HG03060 (cell line): ENCODE data around the gene PP2D1.
"Not testable (repeated sequence)": the region's sequence is repeated elsewhere in the genome, so short reads cannot be mapped to it uniquely, and the experiment has no call there.

ENCODE experiments used
- ATAC-seq: cut with Tn5 transposase; IDR thresholded peaks from one replicate; pipeline ENCODE4 v1.9.1; 2021; ENCODE audit warnings: low read depth, moderate number of reproducible peaks; ENCODE audit not compliant: unreplicated experiment

PP2D1 gene

DNA sequence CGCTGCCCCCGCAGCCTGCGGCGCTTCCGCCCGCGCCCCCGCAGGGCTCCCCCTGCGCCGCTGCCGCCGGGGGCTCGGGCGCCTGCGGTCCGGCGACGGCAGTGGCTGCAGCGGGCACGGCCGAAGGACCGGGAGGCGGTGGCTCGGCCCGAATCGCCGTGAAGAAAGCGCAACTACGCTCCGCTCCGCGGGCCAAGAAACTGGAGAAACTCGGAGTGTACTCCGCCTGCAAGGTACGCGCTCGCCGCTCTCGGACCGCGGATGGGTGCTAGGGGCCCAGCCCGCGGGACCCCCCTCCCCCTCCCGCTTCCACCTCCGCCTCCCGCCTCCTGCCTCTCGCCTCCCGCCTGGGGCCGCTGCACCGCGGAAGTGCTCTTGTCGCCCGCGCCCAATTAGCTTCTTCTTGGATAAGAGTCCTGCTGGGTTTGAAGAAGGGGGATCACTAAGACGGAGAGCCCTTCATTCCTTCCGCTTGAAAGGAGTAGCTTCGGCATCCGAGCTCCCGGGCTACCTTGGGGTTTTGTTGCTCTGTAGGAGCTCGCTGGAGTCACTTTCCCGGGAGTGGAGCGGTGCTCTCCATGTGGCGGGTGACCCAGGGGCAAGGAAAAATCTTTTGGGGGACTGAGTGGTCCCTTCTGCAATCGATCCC lies 28.6 kb upstream of the PP2D1 start:
- no peak for ATAC-seq

DNA sequence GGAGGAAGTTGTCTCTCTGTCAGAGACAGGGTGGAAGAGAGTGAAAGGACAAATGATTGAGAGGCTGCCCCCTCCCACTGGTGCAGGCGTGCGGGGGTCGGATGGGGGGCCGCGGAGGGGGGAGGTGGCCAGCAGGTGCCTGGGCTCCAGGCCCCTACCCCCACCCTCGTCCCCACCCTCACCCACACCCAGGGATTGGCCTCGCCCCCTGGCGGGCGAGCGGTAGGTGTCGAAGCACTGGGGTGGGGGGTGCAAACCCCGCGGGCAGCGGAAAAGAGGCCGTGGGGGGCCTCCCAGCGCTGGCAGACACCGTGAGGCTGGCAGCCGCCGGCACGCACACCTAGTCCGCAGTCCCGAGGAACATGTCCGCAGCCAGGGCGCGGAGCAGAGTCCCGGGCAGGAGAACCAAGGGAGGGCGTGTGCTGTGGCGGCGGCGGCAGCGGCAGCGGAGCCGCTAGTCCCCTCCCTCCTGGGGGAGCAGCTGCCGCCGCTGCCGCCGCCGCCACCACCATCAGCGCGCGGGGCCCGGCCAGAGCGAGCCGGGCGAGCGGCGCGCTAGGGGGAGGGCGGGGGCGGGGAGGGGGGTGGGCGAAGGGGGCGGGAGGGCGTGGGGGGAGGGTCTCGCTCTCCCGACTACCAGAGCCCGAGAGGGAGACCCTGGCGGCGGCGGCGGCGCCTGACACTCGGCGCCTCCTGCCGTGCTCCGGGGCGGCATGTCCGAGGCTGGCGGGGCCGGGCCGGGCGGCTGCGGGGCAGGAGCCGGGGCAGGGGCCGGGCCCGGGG lies 27.9 kb upstream of the PP2D1 start, which contains the start of gene KAT2B:
TSS of gene KAT2B (plus strand) at position 682 of the 783 bp plus-strand sequence. CDS start at position 714, 32 bp downstream.
- peak; percentile 30 for ATAC-seq

DNA sequence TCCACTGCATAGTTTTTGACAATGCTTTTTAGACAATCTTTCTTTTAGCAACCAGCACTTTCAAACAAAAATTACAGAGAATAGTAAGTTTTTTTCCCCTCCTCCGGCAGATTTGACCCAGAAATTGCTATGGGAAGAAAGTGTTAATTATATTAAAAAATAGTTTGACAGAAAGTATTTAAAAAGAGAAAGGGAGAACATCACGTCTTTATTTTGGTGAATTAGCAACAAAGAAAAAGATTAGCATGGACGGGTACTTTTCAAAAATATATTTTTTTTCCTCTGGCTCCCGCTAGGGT lies 27.4 kb upstream of the PP2D1 start:
- no peak for ATAC-seq

DNA sequence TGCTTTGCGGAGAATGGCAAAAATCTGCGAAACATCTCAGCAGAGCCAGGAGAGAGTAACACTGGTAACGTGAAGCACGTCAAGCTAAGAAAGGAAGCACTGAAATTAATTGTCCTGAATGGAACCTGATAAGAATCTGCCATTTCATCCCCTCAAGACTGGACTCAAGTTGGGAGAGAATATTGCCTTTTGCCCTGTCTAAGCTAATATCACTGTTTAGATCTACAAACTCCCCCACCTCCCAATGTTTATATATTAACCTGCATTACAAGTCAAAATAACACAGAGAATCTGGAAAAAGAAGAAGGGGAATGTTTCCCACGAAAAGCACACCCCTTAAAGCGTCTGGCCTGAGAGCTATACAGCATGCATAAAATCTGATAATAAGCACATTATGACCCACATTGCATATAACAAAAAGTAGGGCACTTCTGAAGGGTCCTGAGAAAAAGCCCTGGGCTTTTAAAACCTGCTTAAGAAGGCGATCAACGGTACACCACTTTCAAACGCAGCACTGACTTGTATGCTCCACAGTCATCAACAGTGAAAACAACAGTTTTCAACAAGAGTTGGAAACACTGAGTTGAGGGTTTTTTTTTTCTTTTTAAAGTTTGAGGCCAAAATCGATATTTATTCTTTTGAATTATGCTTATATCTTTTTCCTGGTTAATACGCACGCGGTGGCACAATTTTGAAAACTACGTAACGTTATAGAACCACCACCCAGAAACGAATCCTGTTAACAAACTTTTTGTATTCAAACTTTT lies 26.8 kb upstream of the PP2D1 start:
- ATAC-seq = no peak

DNA sequence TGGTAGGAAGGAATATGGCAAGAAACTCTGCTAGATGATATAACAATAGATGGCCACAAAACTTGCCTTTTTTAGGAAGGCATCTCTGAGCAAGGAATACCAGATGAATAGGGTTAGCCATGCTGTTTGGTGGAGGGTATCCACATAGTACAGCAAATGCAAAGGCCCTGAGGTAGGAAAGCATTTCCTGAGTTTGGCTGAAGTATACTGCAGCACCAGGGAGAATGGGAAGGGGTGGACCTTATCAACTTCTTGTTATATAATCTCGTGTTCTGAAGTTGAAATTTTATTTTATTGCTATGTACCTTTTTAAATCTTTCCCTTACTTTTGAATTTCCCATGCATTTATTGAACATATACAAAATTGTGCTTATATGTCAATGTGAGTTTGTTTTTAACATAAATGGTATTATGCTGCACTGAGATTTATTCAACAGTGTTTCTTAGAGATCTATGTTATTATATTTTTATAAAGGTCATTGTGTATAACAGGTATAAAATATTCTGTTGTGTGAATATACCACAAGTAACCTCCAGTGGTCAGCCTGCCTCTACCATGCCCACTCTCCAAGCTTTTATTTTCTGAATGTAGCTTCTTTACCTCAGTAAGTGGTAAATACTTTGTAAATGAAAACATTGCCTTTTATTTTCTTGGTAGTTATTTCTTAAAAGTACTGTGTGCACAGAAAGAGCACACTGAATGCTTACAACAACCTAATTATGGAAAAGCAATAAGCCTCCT lies 25.4 kb upstream of the PP2D1 start:
- ATAC-seq = no peak

DNA sequence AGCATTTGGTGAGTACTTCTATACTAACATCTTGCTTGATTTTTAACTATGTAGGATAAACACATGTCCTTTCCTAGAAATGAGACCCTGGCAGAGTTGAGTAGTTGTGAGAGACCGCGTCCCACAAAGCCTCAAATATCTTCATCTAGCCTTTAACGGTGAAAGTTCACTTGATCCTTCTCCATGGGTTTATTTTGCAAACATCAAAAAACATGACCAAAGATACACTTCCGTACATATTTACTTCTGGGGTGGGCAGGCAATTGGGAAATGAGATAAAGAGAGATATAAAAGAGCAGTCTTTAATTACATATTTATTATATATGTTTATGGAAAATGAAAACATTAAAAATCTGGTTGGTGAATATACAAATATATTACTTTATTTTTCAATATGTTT lies 23.0 kb upstream of the PP2D1 start:
- no peak for ATAC-seq

DNA sequence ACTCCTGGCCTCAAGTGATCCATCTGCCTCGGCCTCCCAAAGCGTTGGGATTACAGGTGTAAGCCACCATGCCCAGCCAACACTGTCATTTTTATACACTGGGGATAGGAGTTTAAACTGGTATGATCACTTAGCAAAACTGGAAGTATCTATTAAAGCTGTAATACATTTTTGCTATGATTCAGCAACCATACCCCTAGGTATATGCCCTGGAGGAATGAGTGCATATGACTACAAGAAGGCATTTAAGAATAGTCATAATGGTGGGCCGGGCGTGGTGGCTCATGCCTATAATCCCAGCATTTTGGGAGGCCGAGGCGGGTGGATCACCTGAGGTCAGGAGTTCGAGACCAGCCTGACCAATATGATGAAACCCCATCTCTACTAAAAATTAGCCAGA lies 19.9 kb upstream of the PP2D1 start:
- ATAC-seq = not testable (repeated sequence)

DNA sequence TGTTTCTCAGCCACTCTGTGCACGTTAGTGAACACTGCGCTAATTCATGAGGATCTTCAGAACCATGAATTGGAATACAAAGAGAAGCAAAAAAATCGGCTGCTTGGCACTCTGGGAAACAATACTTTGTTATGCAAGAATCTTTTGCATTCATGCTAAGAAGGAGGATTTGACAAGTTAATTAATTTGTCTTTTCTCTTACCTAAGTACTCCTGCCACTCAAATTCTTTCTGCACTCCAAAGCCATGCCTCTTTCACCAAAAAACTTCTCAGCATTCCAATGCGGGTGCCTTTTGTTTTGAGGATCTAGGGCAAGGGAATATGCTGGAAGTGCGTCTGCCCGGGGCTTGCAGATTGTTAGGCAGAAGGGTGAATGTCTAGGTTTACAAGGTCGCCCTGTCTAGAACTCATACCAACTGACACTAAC lies 16.9 kb upstream of the PP2D1 start:
- no peak for ATAC-seq

DNA sequence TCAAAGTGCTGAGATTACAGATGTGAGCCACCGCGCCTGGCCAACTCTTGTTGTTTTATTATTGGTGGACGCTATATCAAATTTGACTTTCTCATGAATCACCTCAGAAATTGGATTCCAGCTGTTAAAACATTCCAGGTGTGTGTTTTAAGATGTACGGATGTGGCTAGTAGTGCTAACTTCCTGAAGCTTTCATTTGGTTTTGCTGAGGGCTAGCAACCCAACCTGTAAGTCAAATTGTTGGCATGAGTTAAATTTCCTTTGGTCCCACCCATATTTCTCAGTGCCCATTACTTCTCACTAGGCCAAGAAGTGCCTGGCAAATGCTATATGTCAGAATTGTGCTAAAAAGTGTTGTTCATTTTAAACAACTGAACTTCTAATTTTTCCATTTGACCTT lies 15.1 kb upstream of the PP2D1 start:
- no peak for ATAC-seq

DNA sequence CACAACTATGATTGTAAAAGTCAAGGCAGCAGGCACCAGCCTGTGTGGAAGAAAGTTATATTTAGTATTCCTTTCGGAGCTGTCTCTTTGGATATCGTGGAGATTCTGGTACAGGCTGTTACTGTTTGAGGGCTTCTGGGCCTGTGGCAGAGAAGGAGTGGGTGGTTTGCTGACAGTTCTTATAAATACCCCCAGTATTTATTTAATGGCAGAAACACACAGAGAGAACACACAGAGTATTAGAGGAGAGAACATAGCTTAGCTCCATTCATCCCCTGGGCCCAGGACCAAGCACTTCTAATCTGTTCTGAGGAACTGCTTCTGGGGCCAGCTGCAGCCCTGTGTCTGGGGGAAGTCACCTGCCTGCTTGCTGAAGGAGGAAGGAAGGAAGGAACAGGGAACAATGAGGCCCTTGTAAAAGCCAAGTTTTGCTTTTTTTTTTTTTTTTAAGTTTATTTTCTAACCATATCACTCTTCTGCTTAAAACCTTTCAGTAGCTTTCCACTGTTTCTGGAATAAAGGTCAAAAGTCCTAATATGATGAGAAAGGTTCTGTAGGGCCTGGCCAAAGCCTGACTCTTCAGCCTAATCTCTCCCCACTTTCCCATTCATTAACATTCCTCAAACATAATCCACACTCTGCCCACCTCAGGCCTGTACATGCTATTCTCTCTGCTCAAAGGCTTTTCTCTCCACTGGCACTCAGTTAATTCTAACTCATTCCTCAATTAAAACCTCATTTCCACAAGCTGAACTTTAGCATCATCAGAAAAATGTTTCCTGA lies 11.8 kb upstream of the PP2D1 start:
- ATAC-seq = no peak

DNA sequence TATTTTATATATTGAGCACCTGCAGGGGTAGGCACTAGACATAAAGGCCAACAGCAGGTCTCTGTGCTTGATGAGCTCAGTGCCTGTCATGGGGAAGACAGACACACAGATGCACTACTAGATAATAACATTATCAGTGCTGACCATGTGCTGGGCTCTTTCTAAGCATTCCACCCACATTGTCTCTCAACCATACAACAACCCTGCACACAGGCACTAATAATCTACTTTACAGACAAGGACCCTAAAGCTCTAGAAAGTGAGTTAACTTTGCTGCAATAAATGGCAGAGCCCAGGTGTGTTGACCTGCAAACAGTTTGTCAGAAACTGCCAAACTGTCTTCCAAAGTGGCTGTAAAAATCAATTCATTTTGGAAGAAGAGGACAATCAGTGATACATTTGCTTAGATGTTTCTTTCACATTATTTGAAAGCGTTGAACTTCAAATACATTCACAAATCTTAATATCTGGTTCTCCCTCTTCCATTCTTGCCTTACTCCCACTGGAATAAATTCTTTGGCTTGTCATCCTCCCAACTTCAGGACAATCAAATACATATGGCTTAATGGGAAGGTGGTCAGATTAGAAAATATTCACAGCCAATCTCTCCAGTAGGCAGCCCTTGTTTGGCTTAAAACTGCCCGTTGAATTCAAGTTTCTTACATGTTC lies 11.0 kb upstream of the PP2D1 start:
- ATAC-seq = no peak

DNA sequence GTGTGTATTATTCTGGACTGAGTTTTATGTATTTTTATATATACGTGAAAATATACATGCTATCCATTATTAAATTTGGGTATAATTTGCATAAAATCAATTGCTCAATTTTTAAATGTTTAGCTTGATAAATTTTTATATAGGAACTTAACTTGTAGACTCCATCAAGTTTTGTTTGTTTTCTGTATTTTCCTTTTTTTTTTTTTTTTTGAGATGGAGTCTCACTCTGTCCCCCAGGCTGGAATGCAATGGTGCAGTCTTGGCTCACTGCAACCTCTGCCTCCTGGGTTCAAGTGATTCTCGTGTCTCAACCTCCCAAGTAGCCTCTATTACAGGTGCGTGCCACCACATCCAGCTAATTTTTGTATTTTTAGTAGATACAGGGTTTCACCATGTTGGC lies 4.0 kb upstream of the PP2D1 start:
- ATAC-seq = not testable (repeated sequence)

DNA sequence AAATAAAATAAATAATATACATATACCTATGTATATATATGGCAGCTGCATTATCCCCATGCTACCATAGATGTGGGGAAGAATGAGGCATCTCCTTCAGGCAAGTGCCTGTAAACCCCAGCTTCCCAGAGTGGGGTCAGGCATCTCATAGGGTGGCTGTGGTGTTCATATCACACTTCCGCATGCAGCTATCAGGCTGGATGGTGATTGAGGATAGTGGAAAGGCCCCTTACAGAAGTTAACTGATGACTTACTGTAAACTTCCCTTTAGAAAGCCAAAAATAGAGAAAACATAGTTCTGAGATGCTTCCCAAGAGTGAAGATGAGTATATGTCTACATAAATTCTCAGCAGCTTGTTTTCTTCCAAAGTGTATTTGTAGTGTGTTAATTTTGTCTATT lies 3.5 kb upstream of the PP2D1 start:
- ATAC-seq = no peak

DNA sequence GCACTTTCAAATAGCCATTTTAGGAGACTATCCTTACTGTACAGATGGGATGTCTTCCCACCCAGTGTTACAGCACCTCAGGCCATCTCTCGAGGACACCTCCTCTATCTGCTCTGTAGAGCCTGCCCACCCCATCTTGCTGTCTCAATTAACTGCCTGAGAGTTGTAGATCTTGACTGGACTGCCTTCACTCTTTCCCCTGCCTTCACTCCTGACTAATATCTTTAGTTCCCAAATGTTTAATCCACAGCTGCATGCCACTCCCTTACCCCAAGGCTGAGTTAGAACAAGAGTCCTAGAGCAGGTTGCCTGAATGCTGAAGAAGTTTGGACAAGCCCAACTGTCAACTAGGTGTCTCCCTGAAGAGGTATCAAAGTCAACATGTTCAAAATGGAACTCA lies 1.3 kb upstream of the PP2D1 start:
- no peak for ATAC-seq

DNA sequence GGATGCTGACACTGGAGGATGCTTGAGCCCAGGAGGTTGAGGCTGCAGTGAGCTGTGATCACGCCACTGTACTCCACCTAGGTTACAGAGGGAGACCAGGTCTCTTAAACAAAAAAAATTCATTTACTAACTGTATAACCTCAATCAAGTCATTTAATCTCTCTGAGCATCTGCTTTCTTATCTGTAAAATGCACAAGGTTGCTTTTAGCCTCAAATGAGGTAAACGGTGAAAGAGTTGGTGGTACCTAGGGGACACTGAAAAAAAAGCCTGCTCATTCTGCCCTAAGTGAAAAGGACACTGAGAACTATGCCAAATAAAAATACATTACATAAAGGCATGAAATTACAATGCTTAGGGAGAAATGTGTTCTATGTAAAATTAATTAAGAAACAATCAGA lies 3.4 kb downstream of the PP2D1 start:
- ATAC-seq = no peak

DNA sequence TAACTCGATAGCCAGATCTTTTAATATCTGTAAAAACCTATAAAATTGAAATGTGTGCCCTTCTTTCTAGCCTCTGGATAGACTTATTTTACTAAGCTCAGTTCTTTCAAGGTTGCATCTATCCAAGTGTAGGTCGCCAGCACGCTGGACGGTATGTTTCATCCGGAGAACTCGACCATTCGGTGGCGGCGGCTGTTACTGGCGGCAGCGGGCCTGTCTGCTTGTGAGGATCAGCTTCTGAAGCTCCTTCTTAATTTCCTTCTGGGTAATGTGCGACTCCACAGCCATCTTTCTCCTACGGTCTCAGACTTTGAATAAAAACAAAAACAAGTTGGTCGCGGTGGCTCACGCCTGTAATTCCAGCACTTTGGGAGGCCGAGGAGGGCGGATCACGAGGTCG lies 4.1 kb downstream of the PP2D1 start:
- no peak for ATAC-seq

DNA sequence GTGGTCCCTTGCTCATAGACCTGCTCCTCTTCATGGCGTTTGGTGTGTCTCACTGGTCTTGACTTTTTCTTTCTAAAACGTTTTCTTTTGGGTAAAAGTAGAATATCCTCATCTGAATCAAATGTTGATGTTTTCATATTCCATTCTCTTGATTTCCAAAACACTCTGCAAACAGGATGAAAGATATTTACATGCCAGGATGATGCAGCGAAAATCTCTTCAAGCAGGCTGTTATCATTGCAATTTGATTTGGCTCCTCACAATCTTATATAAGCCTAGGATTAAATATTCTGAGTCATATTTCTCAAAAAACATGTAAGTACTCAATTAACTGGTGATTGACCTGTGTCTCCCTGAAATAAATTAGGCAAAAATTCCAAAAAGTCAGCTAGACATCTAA lies 10.1 kb downstream of the PP2D1 start:
- ATAC-seq = no peak

DNA sequence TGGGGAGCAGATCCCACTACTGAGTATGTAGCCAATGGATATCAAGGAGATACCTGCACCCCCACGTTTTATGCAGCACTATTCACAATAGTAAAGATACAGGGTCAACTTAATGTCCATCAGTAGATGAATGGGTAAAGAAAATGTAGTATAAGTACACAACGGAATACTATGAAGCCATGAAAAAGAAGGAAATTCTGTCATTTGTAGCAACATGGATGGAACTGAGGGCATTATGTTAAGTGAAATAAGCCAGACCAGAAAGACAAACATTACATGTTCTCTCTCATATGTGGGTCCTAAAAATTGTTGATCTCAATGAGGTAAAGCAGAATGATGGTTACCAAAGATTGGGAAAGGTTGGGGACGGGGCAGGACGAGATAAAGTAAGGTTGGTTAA lies 14.6 kb downstream of the PP2D1 start:
- ATAC-seq = no peak

DNA sequence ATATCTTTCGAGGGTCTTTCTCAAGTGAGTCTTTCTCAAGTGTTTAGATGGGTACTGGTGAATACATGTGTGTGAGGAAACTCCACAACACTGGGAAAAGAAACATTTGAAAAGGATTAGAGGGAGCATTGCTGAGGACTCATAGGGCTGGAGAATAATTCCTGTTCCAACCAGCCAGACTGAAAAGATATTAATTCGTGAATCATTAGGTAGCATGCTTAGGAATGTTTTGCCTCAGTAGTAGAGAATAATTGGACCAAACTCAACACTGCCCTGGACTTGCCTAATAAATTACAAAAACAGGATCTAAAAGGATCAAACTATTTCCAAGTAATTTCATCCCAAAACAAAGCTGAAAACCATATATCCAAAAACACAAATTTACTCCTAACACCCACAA lies 17.3 kb downstream of the PP2D1 start:
- ATAC-seq = no peak

DNA sequence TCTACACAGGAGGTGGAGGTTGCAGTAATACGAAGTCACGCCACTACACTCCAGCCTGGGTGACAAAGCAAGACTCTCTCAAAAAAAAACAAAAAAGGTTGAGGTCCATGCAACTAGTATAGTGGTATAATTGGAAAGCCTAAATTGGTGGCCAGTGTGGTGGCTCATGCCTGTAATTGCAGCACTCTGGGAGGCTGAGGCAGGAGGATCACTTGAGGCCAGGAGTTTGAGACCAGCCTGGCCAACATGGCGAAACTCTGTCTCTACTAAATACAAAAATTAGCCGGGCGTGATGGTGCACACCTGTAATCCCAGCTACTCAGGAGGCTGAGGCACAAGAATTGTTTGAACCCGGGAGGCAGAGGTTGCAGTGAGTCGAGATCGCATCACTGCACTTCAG lies 23.2 kb downstream of the PP2D1 start:
- not testable (repeated sequence) for ATAC-seq
